ENCODE measurements around the gene TRMT44.
"Not testable (repeated sequence)": the region's sequence is repeated elsewhere in the genome, so short reads cannot be mapped to it uniquely, and the experiment has no call there.

Gene TRMT44

GRCh38 chr4:8406887-8407286 is 33.7 kb upstream of the TRMT44 start:
- not testable (repeated sequence) for DNase-seq

- no peak for DNase-seq
Measured at GRCh38 chr4:8407316-8407715, 33.3 kb upstream of the TRMT44 start.

GRCh38 chr4:8407756-8408155 is 32.8 kb upstream of the TRMT44 start:
- no peak for DNase-seq

GRCh38 chr4:8409264-8410065 is 31.1 kb upstream of the TRMT44 start:
- peak; percentile 57 for DNase-seq

- no peak for DNase-seq
Measured at GRCh38 chr4:8410066-8410625, 30.4 kb upstream of the TRMT44 start.

GRCh38 chr4:8410641-8411271 is 29.8 kb upstream of the TRMT44 start:
- no peak for DNase-seq

GRCh38 chr4:8411351-8412180 is 29.0 kb upstream of the TRMT44 start:
- DNase-seq, result no peak

GRCh38 chr4:8412288-8412687 is 28.3 kb upstream of the TRMT44 start:
- no peak for DNase-seq

- DNase-seq, result peak; percentile 38
Measured at GRCh38 chr4:8414377-8414776, 26.2 kb upstream of the TRMT44 start.

- DNase-seq, result no peak
Measured at GRCh38 chr4:8417071-8417614, 23.4 kb upstream of the TRMT44 start.

- no peak for DNase-seq
Measured at GRCh38 chr4:8419222-8420041, 21.1 kb upstream of the TRMT44 start.

GRCh38 chr4:8420151-8420550 is 20.4 kb upstream of the TRMT44 start:
- not testable (repeated sequence) for DNase-seq

- DNase-seq, result no peak
Measured at GRCh38 chr4:8422327-8422726, 18.2 kb upstream of the TRMT44 start.

- no peak for DNase-seq
Measured at GRCh38 chr4:8422786-8423185, 17.8 kb upstream of the TRMT44 start.

- no peak for DNase-seq
Measured at GRCh38 chr4:8427262-8427661, 13.3 kb upstream of the TRMT44 start.

GRCh38 chr4:8427761-8428287 is 12.8 kb upstream of the TRMT44 start:
- no peak for DNase-seq

- peak; percentile 91 for DNase-seq
Measured at GRCh38 chr4:8428288-8429097, 12.1 kb upstream of the TRMT44 start.

GRCh38 chr4:8431553-8431952 is 9.0 kb upstream of the TRMT44 start:
- no peak for DNase-seq

GRCh38 chr4:8433136-8433535 is 7.4 kb upstream of the TRMT44 start:
- DNase-seq, result no peak

GRCh38 chr4:8434251-8435073 is 6.1 kb upstream of the TRMT44 start:
- DNase-seq, result no peak
